ENCODE measurements around the gene FAAP100. TPM values are rescaled to one million over a fixed set of nuclear protein-coding genes. Genes with fewer than 3 reads are reported as not detected.

FAAP100 gene
- total RNA-seq, 4 donors from 2014 or later: 14.4 to 27.9 (median 15.6) TPM

- Histone ChIP-seq H3K4me3 (no peak overlapping the region), H3K36me3 (peaks cover 0 to 71% of the 10 kb centered on the region in 2 donors), H3K4me1 (peaks cover 8 to 12% of the 10 kb centered on the region in 2 donors), H3K9me3 (no peaks in the 10 kb centered on the region), H3K27ac (no peak overlapping the region), H3K27me3 (no peaks in the 10 kb centered on the region)
- in situ Hi-C loops (cut with MboI; ENCODE audit: low sequenced_read_pairs in 4 of 4) (no loop called here), intact Hi-C loops (cut with DNase I; ENCODE audit: low total_unique reads) (no loop called here)
- ATAC-seq (no peak), DNase-seq (no peak)
- TF ChIP-seq CTCF (IDR thresholded peaks at IDR 0.05 in 4 of 5, conservative IDR thresholded peaks at IDR 0.05 in 1 of 5) (no peak), POLR2A (IDR thresholded peaks at IDR 0.05) (no peak)
Measured at GRCh38 chr17:81547614-81547982, 4.6 kb downstream of the FAAP100 start.

DNA sequence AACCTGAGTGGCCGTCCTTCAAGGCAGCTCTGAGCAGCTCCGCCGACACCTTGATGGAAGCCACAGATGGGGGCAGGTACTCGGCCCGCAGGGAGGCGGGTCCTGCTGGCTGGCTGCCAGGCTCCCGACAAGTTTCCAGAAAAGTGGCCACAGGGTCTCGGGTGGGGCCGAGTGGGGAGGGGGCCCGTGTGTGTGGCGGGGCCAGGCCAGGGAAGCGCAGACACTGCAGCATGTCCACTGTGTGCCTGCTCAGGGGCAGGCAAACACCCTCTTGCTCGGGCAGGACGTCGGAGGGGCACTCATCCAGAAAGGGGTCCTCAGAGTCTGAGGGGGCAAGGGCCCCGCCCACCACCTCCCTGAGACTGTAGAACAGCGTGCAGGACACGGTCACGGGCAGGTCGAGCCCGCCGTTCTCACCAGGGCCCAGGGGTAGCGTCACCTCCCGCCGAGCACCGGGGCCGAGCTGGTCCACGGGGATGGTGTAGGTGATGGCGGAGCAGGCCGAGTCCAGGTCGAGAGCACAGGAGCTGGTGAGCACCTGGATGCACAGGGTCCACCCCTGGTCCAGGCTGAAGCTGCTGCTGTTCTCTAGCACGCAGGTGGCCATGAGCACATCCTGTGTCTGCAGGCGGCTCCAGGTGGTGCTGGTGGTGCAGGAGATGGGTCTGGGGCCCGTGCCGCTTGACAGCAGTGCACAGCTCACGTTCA, 5.1 kb downstream of the FAAP100 start:
- Histone ChIP-seq H3K9me3 (no peaks in the 10 kb centered on the region), H3K4me1 (peaks cover 8 to 12% of the 10 kb centered on the region in 2 donors), H3K27ac (no peak overlapping the region), H3K36me3 (peaks cover 0 to 75% of the 10 kb centered on the region in 2 donors), H3K27me3 (no peaks in the 10 kb centered on the region), H3K4me3 (no peak overlapping the region)
- no peak for ATAC-seq
- in situ Hi-C loops (cut with MboI; ENCODE audit: low sequenced_read_pairs in 4 of 4): no loop called here
- intact Hi-C loops (cut with DNase I; ENCODE audit: low total_unique reads): no loop called here
- TF ChIP-seq POLR2A (IDR thresholded peaks at IDR 0.05) (no peak), CTCF (IDR thresholded peaks at IDR 0.05 in 4 of 5, conservative IDR thresholded peaks at IDR 0.05 in 1 of 5) (no peak)
- no peak for DNase-seq

- Histone ChIP-seq H3K27ac (no peak overlapping the region), H3K4me3 (no peak overlapping the region), H3K27me3 (no peaks in the 10 kb centered on the region), H3K9me3 (no peaks in the 10 kb centered on the region), H3K4me1 (no peaks in the 10 kb centered on the region), H3K36me3 (peaks cover 0 to 79% of the 10 kb centered on the region in 2 donors)
- in situ Hi-C loops (cut with MboI; ENCODE audit: low sequenced_read_pairs in 4 of 4): no loop called here
- ATAC-seq (no peak), DNase-seq (no peak)
- TF ChIP-seq CTCF (IDR thresholded peaks at IDR 0.05 in 4 of 5, conservative IDR thresholded peaks at IDR 0.05 in 1 of 5) (no peak), POLR2A (IDR thresholded peaks at IDR 0.05) (no peak)
- intact Hi-C loops (cut with DNase I; ENCODE audit: low total_unique reads): no loop called here
Measured at GRCh38 chr17:81545160-81545949, 6.8 kb downstream of the FAAP100 start.

DNA sequence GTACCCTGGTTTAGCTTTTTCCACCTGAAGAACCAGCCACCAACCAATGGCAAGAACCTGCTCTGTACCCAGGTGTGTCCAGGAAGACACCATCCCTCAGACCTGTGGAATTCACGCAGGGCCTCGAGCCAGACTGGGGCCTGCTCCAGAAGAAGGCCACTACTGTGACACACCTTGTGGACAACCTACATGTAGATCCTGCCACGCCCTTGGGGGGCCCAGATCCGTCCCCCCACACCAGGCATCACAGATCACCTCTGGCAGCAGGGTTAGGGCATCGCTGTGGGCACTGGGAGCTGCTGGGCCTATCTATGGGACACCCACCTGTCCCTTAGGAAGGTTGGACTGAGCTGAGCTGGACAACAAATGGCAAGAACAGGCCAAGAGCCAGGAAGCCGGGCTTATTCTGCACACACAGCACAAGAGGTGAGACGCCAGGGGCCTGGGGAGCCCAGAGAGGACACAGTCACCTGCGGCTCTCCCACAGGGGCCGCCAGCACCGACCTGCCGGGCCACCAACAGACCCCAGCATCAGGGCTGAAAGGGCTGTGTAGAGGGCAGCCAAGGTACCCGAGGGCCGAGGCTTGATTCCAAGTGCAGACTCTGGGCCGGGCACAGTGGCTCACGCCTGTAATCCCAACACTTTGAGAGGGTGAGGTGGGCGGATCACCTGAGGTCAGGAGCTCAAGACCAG, 7.7 kb downstream of the FAAP100 start:
- Histone ChIP-seq H3K27ac (no peak overlapping the region), H3K4me1 (no peaks in the 10 kb centered on the region), H3K9me3 (no peaks in the 10 kb centered on the region), H3K27me3 (no peaks in the 10 kb centered on the region), H3K4me3 (no peak overlapping the region), H3K36me3 (peaks cover 0 to 78% of the 10 kb centered on the region in 2 donors)
- in situ Hi-C loops (cut with MboI; ENCODE audit: low sequenced_read_pairs in 4 of 4): no loop called here
- TF ChIP-seq POLR2A (IDR thresholded peaks at IDR 0.05) (no peak), CTCF (IDR thresholded peaks at IDR 0.05 in 4 of 5, conservative IDR thresholded peaks at IDR 0.05 in 1 of 5) (no peak)
- no peak for ATAC-seq
- DNase-seq: no peak
- intact Hi-C loops (cut with DNase I; ENCODE audit: low total_unique reads): no loop called here
